GM18505 (cell line): ENCODE measurements around the gene USP10.
"Not testable (repeated sequence)": the region's sequence is repeated elsewhere in the genome, so short reads cannot be mapped to it uniquely, and the experiment has no call there.

Experiments
- ATAC-seq: cut with Tn5 transposase; IDR thresholded peaks from one replicate; pipeline ENCODE4 v1.9.1; 2021; ENCODE audit not compliant: unreplicated experiment
- POLR2A ChIP-seq: IDR thresholded peaks from 4 replicates; pipeline ENCODE4 v1.6.1; 2011; ENCODE audit warnings: borderline replicate concordance; ENCODE audit not compliant: insufficient read depth, insufficient read length; ENCODE audit errors: extremely low read depth

The USP10 gene

GRCh38 chr16:84732674-84733352 lies 33.0 kb downstream of the USP10 start:
- no peak for ATAC-seq
- no peak for TF ChIP-seq POLR2A

DNA sequence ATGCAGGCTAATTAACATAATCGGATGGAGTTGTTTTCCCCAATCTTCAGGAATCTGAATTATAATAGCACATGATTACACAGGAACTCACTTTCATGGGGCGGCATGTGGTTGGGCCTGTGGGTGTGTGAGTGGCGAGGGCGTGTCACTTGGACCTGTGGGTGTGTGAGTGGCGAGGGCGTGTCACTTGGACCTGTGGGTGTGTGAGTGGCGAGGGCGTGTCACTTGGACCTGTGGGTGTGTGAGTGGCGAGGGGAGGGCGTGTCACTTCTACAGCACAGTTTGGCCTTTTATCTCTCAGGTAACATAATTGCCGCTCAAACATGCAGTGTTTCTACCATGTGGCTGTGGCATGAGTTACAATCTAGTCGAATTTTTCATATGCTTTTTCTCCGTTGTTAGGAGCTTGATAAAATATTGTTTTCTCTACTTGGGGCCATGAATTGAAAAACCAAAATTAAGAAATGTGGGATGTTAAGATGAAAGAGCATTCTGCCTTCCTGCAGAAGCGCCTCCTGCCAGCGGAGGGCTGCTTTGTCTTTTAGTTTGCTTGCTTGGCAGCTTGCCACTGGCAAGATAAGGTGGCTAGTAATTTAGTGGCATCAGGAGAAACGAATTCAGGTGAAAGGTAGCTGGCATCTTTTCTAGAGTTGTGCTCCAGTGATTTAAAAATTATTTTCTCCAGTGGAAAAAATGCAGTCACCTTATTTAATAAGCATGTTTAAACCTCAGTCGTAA lies 36.2 kb downstream of the USP10 start:
- no peak for ATAC-seq
- TF ChIP-seq POLR2A, result no peak

GRCh38 chr16:84737192-84738011 lies 37.6 kb downstream of the USP10 start:
- TF ChIP-seq POLR2A, result no peak
- ATAC-seq, result no peak

DNA sequence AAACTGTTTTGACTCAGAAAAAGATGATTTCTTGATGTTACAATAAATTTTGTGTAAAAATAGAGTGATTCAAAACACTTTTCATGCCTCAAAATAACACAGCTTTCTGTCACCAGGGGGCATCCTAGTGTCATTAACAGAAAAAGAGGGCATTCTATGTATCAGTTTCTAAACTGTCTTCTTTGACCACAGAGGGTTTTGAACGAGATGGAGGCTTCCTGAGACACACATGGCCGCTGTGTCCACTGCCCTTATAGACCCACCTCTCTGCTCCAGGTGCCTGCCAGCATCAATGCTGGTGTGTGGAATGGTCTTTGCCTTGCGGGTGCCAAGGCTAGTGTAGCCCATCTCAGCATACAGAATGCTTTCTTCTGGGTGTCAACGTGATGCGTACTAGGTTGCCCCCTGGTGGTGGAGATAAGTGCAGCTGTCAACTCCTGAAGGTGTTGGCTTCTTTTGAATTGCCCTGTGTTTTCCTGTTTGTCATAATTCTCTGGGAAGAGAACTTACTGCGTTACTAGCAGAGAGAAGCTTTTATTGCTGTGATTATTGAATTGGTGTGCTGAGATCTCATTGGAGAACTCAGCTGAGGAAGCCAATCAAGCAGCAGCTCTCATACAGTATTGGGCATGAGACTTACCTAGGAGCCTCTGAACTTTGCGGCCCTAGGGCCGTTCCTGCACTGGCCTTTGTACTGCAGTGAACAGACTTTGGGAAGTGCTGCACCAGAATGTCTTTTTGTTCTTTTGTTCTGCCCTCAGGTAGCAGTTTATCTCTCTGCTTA lies 38.6 kb downstream of the USP10 start:
- ATAC-seq, result peak; percentile 57
- TF ChIP-seq POLR2A, result no peak

- TF ChIP-seq POLR2A, result no peak
- no peak for ATAC-seq
These were observed 39.7 kb downstream of the USP10 start for GRCh38 chr16:84739349-84740124.

DNA sequence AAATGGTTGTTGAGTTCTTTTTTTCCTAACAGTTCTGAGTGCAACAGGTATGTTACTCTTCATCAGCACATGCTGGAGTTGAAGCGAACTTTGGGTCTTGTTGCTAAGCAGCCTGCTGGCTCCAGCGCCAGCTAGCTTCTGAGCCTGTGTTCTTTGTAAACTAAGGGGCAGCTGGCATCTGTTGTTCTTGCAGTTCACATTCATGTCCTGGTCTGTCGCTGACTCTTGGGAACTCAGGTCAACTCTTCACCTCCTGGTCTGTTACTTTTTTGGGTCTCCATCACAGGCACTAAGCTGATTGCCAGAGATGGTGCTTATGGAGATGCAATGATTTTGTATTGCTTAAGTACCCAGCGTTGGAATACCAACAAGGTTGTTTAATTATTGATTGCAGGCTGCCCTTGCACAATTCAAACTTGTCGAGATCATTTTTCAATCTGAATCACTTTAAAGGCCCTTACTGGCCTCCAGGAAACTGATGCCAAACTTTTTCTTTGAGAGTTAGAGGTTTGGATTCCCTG lies 40.9 kb downstream of the USP10 start:
- ATAC-seq, result no peak
- TF ChIP-seq POLR2A, result no peak

DNA sequence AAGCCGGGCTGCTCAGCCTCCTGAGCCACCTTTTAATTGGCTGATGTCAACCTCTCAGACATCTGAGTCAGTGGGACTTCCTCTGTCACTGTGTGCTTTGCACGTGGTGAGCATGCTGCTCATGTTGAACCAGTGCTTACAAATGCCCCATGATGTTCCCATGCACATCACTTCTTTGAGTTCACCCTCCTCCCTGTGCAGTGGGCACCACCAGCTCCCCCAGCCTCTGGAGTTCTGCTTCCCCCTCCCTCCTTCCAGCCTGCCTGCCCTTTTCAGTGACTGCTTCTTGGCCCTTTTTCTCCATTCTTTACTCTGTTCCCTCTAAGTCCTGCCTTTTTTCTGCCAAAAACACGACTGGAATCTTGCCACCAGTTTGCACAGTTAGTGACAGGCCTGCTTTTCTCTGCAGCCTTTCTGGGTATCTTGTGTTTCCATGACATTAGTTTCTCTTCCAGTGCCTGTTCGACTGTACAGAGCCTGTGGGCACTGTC lies 41.6 kb downstream of the USP10 start:
- no peak for TF ChIP-seq POLR2A
- ATAC-seq, result no peak

GRCh38 chr16:84742641-84743092 lies 42.9 kb downstream of the USP10 start:
- TF ChIP-seq POLR2A, result no peak
- ATAC-seq, result no peak

GRCh38 chr16:84746231-84746630 lies 46.4 kb downstream of the USP10 start:
- no peak for ATAC-seq
- TF ChIP-seq POLR2A, result no peak

DNA sequence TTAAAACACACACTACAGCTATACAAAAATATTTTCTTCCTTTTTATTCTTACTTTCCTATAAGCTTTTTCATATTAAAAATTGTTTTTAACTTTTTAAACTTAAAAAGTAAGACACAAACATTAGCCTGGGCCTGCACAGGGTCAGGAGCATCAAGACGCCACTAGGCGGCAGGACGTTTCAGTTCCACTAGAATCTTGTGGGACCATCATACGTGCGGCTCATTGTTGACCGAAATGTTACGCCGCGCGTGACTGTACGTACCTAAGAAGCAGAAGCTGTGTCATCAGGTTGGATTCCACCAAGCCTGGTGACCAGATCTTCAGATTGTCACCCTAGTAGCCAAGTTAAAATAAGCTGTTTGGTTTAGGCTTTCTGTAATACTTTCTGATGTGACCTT lies 47.1 kb downstream of the USP10 start:
- ATAC-seq, result no peak
- TF ChIP-seq POLR2A, result no peak

DNA sequence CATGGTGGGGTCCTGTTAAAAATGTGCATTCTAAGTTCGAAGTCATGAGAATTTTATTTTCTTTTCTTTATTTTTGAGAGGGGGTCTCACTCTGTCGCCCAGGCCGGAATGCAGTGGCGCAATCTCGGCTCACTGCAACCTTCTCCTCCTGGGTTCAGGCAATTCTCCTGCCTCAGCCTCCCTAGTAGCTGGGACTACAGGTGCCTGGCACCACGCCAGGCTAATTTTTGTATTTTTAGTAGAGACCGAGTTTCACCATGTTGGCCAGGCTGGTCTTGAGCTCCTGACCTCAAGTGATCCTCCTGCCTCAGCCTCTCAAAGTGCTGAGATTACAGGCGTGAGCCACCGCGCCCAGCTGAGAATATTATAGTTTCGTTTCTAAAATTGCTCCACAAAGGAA lies 48.4 kb downstream of the USP10 start:
- ATAC-seq, result not testable (repeated sequence)

- no peak for TF ChIP-seq POLR2A
- ATAC-seq, result no peak
These were observed 49.3 kb downstream of the USP10 start for GRCh38 chr16:84749072-84749471.

- no peak for ATAC-seq
These were observed 50.0 kb downstream of the USP10 start for GRCh38 chr16:84749815-84750214.

More at GRCh38 chr16:84749815-84750214, 50.0 kb downstream of the USP10 start:
- no peak for TF ChIP-seq POLR2A
